Posterior cingulate gyrus (tissue), 11 donors: ENCODE data around the gene TRAPPC3L.

Experiments
- DNase-seq, 10 donors: peaks; one replicate each; pipeline versions ENCODE4 v3.0.0 to v3.0.0-alpha.2; 2020 to 2021; ENCODE audit warnings: mixed read lengths in 3 of 10
- intact Hi-C: fragments of 100-400 bp; cut with DNase I; formaldehyde crosslinking; loops from one replicate; pipeline ENCODE4 v1.15.1; 2023

The TRAPPC3L gene

DNA sequence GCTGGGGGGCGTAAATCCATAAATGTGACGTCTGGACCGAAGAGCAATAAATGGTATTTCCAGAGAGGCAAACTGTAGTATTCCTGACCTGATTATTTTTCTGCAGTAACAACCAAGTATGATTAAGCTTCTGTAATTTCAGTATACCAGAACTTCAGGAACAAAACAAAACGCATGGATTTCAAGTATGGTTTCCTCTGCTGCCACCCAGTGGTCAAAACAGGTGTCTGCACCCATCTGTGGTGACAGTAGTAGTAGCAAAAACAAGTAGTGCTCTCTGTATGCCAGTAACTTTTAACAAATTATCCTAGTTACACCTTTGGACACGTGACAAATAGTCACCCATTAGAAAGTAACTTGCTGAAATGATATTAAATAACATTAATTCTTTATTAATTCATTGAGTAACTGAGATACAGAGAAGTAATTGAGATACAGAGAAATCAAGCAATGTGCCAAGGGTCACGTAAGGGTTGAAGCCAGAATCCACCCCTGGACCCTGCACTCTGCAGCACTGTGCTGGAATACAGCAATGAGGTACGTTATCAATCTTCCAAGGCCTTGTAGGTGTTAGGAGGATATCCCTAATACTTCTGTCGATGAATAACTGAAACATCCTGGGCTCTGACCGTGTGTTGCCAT is 16.0 kb upstream of the TRAPPC3L start:
- DNase-seq = peak; percentile 54 to 95 (median 80)
- intact Hi-C loops = loop anchor here (1.0 kb wide), 1 partner anchor 274 kb away; no protein-coding TSS in a partner anchor

DNA sequence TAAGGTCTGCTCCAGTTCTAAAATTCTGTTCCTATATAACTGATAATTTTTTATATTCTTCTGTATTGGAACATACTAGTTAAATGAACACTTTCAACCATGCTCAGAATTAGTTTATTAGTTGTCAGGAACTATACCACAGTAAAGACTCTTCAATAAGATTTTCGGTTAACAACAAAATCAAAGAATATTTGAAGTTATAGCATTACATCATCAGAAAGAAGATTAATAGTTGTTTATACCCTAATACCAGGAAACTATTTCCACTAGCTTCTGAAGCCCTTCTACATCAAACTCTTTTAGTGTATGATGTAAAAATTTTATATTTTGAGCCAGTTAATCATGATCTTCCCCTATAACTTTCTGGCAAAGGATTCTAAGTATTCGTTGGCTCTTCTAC is 14.6 kb upstream of the TRAPPC3L start:
- no peak for DNase-seq
- intact Hi-C loops = no loop called here

DNA sequence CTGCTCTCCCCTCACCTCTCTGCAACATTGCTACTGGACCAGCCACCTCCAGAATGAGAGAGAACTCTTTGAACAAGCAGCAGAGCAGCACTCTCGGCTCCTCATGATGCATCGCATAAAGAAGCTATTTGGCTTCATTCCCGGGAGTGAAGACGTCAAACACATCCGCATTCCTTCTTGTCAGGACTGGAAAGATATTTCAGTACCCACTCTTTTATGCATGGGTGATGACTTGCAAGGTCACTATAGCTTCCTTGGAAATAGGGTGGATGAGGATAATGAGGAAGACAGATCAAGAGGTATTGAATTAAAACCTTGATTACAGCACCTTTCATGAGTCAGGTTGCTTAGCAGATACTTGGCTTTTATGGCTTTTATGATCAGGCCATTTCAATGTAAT is 12.4 kb upstream of the TRAPPC3L start:
- intact Hi-C loops = no loop called here
- DNase-seq = no peak

DNA sequence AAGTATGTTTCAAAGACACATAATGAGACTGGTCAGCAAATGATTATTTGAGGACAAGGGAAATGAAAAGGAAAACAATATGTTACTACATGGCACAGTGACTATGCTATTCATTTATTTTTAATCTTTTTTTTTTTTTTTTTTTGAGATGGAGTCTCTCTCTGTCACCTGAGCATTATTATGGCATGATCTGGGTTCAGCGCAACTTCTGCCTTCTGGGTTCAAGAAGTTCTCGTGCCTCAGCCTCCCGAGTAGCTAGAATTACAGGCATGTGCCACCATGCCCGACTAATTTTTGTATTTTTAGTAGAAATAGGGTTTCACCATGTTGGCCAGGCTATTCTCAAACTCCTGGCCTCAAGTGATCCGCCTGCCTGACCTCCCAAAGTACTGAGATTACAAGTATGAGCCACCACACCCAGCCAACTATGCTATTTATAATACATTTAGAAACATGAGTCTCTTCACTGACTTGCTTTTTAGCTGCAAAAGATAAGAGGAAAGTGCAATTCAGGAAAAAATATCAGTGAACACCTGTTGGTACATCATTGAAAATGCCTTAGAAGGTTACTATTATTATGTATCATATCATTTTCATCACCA is 11.4 kb upstream of the TRAPPC3L start:
- intact Hi-C loops = no loop called here
- DNase-seq = no peak

DNA sequence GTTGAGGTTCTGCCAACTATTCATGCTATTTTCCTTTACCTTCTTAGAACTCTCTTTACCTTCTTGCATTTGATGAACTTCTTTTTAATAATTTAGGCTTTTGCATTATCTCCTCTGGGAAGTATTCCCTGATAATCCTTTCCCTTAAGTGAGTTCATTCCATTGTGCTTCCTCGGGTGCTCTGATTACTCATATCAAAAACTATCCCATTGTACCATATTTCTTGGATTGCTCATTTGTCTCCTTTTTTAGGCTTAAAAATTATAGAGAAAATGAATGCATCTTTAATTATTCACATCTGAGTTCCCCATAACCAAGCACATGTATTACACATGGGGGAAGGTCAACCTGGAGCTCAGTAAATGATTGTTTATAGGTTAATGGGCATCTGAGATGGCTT is 10.6 kb upstream of the TRAPPC3L start:
- intact Hi-C loops = no loop called here

DNA sequence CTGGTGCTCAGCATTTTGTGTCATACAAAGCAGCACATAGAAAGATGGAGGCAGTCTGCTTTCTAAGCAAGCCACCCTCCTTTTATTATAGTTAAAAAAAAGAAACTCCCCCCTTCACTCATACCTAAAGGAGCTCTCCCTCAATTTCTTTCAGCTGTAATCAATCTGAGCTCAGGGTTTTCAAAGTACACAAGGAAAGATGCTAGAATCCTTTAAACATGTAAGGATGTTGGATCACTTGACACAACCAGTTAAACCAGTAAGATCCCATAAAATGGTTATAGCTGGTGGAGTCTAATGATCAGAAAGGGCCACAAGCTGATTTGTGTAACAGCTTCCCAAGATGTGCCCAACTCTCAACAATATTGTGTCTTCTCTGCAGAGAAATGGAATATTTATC is 8.0 kb upstream of the TRAPPC3L start, which contains the start of gene CALHM4:
Gene CALHM4, plus strand, starts transcription at position 301 of the 400 bp plus-strand sequence. Its CDS starts 43 bp downstream, at position 344.
- intact Hi-C loops = no loop called here
- no peak for DNase-seq

More for the DNA sequence above, 10.6 kb upstream of the TRAPPC3L start:
- no peak for DNase-seq

DNA sequence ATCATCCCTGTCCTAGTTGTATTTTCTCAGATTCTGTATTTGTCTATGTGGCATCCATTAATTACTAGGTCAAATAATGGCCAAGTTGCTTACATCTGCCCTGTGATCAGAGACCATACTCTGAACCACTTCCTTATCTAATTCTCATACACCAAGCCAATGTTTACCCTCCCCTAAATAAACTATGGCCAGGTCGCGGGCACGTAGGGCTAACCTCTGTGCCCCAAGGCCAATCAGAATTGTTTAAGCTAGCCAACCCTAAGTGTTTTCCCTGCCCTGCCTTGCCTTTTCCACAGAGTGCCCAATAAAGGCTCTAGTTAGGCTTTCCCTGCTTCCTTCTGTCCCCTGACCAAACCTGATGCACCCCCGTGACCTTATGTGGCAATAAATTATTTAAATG is 5.3 kb upstream of the TRAPPC3L start:
- intact Hi-C loops = no loop called here
- no peak for DNase-seq

DNA sequence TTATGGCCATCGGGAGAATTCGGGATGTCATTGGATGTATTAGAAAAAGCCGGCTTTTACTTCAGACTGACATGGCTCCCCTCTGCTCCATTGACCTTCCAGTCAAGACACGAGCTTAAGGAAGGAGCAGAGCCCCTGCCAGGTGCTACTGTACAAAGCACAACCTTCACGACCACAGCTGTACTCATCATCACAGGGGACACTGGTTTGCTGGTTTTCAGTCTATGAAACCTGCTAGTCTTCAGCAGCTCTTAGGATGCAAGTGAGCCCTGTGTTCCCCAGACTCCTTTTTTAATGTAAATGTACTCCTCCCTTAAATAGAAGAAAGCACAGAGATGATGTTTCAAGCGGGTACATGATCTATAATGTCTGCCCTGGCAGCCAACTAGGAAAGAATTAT is 1.9 kb upstream of the TRAPPC3L start:
- no peak for DNase-seq
- intact Hi-C loops = no loop called here

DNA sequence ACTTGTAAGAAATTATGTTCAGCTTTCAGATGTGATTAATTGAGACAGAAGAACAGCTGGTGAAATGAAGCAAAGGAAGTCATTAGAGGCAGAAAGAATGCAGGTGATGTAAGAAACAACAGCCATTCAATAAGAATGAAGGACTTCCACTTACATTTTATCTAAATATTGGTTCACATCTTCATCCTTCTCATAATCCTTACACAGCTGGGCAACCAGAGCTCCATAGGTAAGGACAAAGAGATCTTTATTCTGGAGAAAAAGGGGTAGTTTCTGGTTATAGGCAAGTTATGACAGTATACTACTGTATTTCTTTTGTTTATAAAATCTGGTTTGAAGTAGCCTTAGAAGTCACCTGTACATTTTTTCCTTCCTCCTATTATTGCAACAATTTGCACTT is 2.3 kb downstream of the TRAPPC3L start:
- intact Hi-C loops = no loop called here

DNA sequence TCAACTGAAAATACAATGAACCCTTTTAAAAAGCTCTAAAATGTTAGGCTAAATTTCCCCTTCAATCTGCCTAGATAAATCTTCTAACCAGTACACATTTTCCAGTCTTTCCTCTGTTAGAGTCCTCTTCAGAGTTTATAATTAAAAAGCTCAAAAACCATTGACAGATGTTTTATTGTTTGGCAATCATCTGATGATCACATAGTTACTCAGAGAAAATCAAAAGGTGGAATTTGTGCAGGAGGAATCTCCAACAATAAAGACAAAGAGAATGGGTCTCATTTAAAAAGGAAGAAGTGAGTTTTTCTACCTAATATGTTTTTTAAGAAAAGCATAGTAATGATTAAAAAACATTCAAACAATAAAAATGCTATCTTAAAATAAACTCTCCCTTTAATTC is 3.1 kb downstream of the TRAPPC3L start:
- no peak for DNase-seq
- intact Hi-C loops = no loop called here

More for the DNA sequence above, 2.3 kb downstream of the TRAPPC3L start:
- DNase-seq = no peak

DNA sequence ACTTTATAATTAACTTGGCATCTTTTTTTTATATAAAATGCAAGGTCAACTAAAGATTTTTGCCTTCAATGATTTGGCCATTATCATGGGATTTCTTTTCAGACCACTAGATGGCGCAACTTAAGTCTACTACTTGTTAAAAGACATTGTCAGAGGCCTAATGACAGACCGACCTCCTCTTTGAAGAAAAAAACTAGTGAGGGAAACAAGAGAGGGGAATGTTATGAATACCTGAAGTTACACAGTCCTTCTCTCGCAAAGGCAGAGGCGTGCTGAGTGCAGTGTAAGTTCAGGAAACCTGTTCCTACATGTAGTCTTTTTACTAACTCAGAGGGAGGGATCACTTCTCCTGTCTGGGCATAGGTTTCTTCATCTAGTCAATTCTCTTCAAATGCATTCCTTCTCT is 9.3 kb downstream of the TRAPPC3L start:
- intact Hi-C loops = no loop called here
- no peak for DNase-seq

DNA sequence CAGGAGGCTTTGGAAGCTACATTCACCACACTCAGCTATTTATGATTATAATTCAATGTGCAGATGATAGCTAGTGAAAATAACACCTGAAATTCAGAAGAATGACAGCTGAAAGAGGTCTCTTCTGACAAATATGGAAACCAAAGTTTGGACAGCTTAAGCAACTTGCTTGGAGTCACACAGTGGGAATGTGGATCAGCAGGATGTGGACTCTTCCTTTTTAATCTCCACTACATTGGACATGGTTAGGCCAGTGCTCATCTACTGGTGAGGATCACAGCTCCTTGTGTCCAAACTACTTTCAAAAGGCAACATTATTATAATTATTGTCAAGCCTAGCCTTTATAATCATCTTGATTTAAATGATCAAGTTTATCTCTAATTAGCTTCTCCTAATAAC is 10.4 kb downstream of the TRAPPC3L start:
- no peak for DNase-seq
- intact Hi-C loops = no loop called here

DNA sequence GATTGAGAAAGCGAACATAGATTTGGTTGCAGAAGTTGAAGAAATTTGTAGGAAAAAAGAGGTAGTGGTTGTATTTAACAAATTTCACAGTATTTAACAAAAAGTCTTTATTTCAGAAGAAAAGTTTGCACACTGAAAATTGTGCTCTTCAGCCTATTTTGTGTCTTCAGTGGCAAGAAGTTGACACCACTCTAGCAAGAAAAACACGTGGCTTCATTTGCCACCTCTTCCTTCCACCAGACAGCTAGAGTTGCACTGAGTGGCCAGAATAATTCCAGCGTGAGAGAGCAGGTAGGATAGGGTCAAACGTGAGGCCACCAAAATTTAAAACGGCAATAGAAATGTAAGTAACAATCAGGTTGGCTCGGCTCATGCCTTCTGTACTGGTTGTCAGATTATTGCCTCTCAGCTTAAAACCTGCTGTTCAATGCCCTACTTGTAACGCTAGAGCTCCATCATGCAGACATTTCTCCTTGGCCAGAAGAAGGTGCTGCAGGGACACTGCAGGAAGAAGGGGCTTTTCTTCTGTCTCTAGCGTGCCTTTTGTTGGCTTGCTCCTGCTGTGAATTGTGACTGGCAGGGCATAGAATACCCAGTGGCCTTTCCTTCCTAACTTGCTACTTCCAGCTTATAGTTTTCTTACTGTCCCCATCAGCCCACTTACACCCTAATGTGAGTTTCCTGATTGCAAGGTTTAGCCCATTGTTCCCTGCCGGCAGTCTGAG is 12.1 kb downstream of the TRAPPC3L start:
- intact Hi-C loops = loop anchor here (2.0 kb wide), 1 partner anchor 247 kb away; no protein-coding TSS in a partner anchor
- DNase-seq = no peak

DNA sequence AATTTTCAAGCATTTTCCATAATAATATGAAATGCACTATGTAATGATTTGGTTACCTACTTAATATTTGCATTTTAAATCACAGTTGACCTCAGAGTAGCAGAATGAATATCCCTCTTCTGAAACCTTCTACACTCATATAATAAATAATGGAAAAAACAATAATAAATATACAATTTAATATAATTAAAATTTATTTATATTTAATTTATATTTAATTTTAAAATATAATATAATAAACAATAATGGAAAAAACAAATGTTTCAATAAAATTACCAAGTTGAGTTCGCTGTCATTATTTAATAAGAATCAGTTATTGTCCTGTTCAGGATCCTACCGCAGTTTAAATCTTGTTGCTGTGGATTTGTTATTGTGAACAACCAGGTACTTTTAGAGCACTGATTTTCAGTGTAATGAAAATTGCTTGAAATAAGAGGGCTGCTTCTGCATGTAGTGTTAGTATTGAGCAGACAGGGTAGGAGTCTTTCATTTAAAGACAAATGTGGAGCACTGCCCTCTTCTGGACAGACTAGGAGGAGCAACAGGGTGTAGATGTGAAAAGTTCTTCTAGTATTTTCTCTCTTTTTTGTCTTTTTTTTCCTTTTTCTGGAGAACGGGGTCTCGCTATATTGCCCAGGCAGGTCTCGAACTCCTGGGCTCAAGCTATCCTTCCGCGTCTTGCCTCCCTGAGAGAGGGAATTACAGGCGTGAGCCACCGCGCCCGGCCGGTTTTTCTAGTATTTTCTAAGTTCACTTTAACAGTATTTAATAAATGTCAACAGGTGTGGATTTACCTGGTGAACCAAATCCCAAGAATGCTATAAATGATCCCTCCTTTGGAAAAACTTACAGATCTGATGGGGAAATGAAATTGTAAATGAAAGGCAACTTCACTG is 13.6 kb downstream of the TRAPPC3L start:
- DNase-seq = peak in 5 of 10 donors; percentile 10 to 51 (median 42)

DNA sequence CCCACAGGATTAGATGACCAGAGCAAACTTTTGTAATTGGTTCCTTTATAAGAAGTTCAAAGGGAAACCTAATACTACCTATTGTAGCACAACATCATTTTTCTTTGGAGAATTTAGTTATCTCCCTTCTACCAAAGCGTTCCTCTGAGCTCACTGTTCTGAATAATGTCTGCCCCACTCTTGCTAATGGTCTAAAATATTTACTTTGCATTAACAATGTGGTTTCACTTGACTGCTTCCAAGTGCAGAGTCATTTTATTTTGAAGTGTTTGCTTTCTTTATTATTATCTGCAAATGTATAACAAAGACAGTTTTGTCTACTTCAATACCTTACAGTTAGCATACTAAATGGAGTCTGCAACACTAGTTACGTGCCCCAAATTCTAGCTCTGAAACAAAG is 15.0 kb downstream of the TRAPPC3L start:
- intact Hi-C loops = no loop called here

More for the DNA sequence above, 13.6 kb downstream of the TRAPPC3L start:
- intact Hi-C loops = loop anchor here (2.0 kb wide), 1 partner anchor 245 kb away; no protein-coding TSS in a partner anchor

DNA sequence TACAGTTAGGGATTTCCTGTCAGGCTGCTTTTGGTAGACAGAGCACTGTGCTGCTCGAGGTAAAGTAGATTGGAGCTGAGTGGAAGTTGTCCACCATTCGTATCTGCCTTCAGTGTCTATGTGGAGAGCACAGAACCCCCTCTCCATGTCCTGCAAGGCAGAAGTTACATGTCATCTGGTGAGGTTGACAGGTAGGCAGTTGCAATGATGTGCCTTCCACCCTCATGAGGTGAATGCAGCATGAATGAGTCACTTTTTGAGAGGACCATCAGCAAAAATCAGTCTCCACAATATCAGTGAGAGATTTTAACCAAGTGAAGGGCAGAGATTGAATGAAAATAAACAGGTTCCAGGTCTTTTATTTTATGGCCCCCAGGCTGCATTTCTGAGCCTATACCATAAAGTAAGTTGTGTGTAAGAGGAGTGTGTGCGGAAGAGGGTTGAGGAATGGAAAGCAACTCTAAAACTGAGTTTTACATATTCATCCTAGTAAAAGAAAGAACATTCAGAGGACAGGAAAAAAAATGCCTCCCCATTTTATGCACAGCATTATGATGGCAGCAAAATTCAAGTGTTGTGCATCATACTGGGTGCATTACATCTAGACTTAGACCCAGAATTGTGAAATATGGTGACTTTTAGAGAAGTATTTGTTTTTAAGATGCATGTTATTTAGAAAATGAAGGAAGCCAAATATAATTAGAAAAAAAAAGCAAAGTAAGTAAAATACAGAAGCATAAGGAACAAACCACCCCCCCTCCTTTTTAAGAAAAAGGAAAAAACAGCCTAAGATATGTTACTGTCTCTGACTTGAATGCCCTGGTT is 15.8 kb downstream of the TRAPPC3L start:
- intact Hi-C loops = no loop called here
- DNase-seq = no peak

More for the DNA sequence above, 15.0 kb downstream of the TRAPPC3L start:
- no peak for DNase-seq

DNA sequence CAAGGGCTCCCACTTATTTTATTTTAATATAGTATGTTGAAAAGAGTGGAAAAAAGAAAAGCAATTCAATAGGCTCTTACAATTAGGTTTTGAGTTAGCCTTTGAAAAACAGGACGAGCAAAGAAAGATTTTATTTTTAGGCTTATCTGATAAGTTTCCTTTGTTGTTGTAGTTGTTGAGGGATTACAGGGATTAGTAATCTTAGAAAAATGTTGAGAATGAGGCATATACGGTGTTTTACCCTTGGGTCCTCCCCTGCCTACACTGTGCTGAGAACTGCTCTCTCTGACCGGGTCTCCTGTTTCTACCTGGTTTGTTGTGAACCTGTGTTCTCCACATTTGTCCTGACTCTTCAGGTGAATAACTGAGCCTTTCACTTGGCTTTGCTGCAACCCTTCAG is 16.7 kb downstream of the TRAPPC3L start:
- intact Hi-C loops = no loop called here
- no peak for DNase-seq

DNA sequence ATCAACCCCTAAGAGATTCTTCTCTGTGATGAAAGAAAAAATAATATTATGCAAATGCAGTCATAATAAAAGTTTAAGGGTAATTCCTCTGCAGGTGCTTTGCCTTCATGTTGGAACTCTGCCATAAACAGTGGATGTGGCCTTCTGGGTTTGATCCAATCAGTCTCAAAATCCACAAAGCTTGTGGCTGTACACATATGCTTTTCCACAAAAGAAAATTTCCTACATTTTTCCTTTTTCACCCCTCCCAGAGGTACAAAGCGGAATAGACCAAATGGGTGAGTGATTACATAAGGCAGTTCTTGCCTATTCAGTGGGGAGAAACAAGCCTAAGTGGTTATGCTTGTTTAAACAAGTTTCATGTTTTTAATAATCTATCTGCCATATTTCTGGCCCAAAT is 17.4 kb downstream of the TRAPPC3L start:
- intact Hi-C loops = no loop called here

DNA sequence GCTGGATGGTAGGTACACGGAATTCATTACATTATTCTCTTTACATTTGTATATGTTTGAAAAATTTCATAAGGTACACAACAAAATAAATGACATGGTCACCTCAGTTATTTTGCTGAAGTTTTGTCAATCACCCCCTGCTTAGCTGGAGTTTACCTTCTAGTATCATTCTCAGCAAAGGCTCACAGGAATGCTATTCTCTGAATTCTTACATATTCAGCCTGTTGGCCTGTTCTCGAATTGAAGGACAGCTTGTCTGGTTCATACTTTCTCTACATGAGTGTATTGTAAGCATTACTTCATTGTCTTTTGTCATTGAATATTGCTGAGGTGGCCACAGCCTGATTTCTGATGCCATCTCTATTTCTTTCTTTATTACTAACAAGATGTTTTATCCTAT is 21.2 kb downstream of the TRAPPC3L start:
- intact Hi-C loops = no loop called here
- no peak for DNase-seq

More for the DNA sequence above, 17.4 kb downstream of the TRAPPC3L start:
- DNase-seq = no peak

DNA sequence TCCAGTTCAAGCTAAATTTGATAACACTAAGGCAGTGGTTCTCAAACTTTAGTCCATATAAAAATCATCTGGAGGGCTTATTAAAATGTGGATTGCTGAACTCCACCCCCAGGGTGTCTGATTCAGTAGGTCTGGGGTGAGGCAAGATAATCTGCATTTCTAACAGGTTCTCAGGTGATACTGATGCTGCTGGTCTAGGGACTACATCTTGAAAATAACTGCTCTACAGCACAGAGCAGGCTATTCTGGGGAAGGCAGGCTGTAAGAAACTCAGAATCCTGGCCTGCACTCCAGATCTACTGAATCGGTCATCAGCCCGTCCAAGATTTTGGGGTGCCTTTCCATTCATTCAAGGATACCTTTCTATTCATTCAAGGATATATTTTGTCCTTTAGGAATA is 22.6 kb downstream of the TRAPPC3L start:
- intact Hi-C loops = no loop called here
- no peak for DNase-seq
